Activated CD8-positive, alpha-beta memory T cell treated with anti-CD3 and anti-CD28 coated beads for 36 hours (primary cell): ENCODE results near the gene SLC10A2. TPM values are rescaled to one million over a fixed set of nuclear protein-coding genes. Genes with fewer than 3 reads are reported as not detected.

Experiments
- CTCF ChIA-PET: fragments of 350-600 bp; sonication (Branson Sonifier 250); formaldehyde crosslinking; loops from one replicate; lab custom pipeline; 2021; ENCODE audit warnings: antibody characterized with exemption; lab: Charles Lee
- POLR2A ChIA-PET: fragments of 350-600 bp; sonication (Branson Sonifier 250); formaldehyde crosslinking; loops from one replicate; lab custom pipeline; 2021; ENCODE audit warnings: antibody characterized with exemption; lab: Charles Lee
- total RNA-seq, 2 experiments: library from RNA; stranded (reverse); gene quantifications; one replicate each; pipeline ENCODE4 v1.2.3, GENCODE V29; 2021

The SLC10A2 gene
- total RNA-seq, 2 experiments from 2014 or later: not detected

DNA sequence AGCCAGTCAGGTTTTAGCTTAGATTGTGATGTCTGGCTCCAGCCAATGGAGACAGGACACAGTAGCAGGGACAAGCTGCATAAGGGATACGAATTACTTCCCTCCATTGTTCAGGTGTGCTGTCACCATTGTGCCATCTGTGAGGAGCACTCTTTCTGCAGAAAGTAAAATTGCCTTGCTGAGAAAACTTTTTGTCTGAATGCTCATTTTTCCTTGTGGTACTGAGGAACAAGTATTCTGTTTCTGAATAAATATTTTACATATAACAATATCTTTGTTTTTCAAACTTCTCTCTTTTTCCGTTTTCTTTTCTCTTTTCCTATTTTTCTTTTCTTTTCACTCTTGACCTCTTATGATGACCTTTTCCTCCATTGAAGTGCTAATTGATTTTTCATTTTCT is 10.2 kb downstream of the SLC10A2 start:
- CTCF ChIA-PET: no interaction called here
- POLR2A ChIA-PET: no interaction called here

DNA sequence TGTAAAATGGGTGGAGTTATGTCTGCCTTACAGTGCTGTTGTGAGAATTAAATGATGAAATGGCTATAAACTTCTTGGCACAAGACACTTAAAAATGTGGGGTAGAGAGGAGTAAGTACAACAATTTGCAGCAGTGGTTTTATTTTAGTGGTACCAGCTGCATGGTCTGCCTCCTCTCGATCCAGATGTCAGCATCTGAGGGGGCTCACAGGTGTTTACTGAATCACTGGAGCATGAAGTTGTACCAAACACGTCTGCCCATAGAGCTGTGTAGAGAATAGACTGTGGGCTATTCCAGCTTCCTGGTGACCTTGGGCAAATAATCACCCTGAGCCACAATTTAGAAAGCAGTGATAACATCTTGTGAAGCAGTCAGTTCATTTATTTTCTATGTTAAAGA is 11.1 kb downstream of the SLC10A2 start:
- CTCF ChIA-PET: no interaction called here
- POLR2A ChIA-PET: no interaction called here

DNA sequence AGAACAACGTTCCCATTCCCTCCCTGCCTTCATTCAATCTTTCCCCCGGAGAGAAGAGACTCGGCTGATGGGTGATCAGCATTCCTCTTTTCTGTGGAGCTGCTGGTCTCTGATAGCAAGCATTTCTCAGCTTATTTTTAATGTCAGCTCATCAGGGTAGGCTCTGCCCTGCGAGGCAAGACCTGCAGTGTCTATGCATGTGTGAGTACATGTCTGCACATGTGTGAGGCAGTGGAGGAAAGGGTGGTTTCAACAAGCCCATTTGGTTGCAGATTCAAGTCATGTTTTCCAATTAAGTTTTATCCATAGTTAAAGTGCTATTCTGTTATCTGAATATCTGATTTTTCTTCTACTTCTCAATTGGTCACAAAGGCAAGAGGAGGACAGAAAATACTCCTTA is 19.5 kb downstream of the SLC10A2 start:
- CTCF ChIA-PET: no interaction called here
- POLR2A ChIA-PET: no interaction called here

DNA sequence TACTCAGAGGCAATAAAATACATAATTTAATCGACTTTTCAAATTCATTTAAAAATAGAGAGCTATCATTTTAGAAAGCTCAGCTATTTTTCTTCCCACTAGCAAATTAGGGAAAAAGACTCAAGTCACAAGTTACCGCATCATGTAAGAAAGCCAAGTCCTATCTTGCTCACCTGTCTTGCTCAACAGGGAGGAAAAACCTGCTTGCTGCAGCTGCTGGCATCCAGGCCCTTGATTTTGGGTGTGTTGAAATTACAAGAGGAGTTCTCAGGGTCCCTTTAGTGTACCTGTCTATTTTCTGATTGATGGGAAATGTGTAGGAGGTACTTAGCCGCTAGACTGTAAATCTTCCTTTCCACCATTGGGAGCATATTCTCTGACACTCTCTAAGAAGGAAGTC is 22.2 kb downstream of the SLC10A2 start:
- POLR2A ChIA-PET: no interaction called here

DNA sequence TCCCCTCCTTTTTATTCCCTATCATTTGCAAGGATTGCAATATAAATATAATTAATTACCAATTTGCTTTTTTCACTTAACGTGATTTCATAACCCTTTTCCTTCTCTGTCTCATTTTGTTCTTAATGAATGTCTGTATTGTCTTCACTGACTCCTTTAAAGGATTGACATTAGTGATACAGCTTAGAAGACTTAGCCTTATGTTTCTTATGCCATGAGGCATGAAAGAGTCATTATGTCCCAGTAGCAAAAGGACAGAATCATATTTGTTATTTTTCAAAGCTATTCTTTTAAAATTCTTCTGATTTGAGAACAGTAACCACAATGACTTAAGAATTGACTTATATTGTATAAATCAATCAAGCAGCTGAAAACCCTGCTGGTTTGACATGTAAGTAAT is 26.2 kb downstream of the SLC10A2 start:
- ChIA-PET CTCF (no interaction called here), POLR2A (no interaction called here)

More for the DNA sequence above, 22.2 kb downstream of the SLC10A2 start:
- CTCF ChIA-PET: no interaction called here

DNA sequence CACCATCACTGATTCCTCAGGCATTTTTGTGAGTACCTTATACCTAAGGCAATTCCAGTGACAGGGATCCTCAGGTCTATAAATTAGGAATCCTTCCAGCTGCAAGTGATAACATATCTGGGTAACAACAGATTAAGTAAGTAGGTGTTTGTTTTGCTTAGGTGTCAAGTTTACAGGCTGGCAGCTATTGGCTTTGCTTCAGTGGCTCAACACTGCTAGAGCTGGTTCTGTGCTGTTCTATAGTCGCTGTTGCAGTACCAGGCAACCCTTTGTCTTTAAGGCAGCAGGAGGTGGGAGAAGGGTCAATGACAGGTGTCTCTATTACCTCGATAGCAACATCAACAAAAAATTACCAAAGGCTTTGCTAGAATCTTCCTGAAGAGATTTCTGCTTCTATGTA is 27.0 kb downstream of the SLC10A2 start:
- POLR2A ChIA-PET: no interaction called here
- CTCF ChIA-PET: no interaction called here

DNA sequence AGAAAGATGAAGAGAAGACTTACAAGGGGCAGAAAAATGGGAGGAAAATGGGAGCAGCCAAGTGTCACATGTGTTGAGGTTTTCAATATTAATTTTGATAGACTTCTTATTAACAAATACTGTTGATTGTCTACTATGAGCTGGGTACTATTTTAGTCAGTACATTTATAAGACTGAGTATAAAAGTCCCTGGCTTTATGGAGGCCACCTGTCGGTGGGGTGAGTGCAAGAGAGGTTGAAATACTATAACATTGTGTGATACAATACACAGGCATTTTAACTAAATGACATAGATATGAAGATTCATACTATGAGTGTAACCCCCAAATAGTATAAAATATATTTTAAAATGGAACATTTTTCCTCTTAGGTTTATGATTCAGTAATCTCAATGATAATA is 29.9 kb downstream of the SLC10A2 start:
- ChIA-PET CTCF (no interaction called here), POLR2A (no interaction called here)

DNA sequence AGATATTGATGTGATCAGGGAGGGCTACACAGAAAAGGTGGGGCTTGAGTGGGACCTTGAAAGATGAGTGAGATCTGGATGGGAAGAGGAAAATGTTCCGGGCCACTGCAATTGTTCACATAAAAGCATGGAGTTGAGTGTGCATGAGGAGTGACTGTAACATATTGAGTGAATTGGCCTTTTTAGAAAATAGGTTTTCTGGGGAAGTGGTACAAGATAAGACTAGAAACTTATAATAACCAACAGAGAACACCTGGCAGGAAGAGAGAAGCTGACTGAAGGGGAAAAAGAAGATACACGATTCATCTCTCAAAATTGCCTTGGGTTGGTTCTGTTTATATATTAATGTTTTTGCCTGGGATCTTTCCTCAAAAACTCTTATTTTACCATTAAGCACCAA is 32.2 kb downstream of the SLC10A2 start:
- POLR2A ChIA-PET: no interaction called here
- CTCF ChIA-PET: no interaction called here

DNA sequence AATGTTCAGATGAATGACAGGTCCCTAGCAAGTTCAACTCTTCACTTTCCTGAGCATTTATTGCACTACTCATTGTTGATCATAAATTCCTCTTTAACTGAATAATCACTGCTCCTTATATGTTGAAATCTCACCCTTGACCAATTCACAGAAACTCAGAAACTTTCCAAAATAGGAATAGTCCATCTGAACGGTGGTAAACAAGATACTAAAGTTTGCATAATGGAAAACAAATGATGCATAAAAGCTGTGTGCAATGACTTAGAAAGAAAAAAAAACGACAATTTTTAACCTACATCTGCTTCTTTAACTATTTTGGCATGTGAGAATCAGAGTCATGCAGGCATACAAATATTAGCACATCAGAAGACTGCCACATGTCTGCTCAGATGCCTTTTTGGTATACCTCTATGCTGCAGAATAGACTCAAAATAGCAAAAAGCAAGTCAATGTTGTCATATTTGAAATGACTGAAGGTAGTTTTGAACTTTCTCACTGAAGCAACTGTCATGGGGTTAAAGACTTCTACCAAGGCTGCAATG is 34.8 kb downstream of the SLC10A2 start:
- POLR2A ChIA-PET: no interaction called here
- CTCF ChIA-PET: no interaction called here

DNA sequence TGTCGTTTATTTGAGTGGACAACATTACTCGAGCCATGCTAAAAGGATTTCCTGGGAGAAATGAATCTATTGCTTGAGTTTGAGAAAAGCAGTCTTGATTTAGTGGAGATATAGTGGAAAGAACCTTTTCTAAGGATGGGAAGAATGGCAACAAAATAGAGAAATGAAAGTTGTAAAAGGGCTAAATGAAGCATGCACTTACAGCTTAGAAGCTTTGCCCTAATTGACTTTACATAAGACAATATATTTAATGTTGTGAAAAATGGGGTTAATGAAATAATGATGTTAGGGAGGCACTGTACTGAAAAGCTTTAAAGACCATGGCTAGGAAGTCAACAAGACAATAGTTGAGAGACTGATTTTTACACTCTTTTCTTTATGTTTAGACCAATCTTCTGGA is 35.4 kb downstream of the SLC10A2 start:
- POLR2A ChIA-PET: no interaction called here
- CTCF ChIA-PET: no interaction called here

DNA sequence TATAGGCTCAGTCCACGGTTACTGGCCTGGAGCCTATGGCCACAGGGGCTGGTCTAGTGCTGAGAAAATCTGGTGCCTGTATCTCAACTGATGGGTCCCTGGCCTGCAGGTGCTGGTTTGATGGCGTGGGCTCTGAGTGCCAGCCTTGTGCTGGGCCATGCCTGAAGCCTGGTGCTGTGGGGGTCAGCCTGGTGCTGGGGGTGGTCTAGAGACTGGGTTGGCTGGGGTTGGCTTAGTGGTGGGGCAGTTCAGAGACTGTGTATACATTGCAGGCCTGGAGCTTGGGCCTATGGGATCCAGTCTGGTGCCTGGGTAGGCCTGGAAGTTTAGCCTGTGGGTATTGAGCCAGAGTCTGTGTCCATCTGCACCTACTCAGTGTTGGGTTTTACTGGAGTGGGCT is 36.4 kb downstream of the SLC10A2 start:
- CTCF ChIA-PET: no interaction called here
- POLR2A ChIA-PET: no interaction called here

DNA sequence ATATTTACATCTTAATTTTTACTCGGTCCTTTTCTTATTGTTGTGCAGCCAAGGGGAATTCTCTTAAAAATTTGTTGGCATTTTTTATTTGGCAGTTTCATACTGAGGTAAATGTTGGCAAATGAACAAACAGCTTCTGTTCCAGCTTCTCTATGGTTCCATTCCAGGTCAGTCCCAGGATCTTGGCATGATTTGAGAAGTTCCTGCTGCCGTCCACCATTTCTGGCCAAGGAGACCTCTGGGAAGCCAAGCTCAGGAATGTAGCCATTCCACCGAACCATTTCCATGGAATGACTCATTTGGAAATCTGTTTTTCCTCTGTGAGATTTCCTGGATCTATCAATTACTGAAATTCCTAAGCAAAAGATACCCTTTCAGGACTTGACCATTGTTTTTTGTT is 43.9 kb downstream of the SLC10A2 start:
- POLR2A ChIA-PET: no interaction called here
- CTCF ChIA-PET: no interaction called here

DNA sequence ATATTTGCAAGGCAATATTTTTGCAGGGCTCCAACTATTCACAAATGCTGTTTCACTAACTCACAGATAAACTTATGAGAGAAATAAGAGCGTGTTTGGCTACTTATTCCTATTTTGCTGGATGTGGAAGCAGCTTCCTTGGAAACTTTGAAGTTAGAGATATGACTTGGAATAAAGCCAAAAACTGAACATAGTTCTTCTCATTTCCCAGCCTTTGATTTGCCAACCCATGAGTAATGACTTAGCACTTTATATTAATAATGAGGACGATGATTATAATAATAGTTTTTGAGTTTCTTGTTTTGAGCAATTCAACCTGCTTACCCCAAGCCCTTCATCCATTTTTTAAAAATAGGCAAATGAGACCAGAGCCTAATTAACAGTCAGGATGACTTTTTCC is 47.7 kb downstream of the SLC10A2 start:
- ChIA-PET CTCF (no interaction called here), POLR2A (no interaction called here)

DNA sequence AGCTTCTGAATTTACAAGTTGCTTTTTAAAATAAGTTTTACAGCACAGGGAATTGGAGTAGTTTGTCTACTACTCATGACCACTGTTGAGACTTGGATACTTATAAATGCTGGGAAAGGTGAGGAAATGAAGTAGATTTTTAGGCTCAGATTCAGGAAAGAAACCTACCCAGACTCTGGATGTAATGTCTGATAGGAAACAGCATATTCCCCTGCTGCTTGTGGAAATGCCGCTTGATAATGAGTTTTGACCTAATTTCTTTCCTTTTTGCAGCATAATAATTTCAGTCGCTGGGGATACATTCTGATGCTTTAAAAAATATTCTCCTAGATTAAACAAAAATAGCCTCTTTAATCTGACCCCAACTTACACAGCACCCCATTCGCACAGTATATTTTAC is 53.6 kb downstream of the SLC10A2 start:
- POLR2A ChIA-PET: no interaction called here
- CTCF ChIA-PET: no interaction called here

DNA sequence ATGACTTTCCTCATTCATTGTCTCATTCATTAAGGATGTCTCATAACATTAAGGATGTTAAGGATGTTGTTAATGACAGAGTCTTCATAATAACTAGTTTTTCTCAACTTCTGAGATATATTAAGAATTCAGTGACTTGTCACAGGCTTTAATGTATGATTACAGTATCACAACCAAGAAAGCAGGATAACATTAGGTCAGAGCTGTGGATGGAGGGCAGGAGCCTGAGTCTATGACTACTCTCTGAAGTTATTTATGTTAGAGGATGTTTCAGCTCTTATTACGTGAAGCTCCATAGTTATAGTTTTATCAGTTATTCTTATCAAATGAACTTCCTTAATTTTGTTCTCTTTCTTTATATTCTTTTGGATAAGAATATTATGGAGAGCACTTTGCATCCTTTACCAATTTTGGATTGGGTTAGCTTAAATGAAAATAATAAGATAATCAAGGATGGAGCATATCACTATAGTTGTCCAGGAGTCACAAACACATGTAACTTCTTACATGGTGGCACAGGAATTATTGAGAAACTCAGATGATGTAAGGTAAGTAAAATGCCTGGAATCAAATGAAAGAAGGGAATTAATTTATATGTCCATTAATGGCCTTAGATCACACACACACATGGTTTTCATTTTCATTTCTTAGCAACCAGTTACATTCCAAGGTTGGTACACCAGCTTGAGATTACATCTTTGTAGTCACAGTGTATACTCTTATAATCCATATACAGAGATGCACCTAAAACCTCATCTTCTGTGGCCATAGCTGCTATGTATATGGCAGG is 57.0 kb downstream of the SLC10A2 start:
- ChIA-PET CTCF (no interaction called here), POLR2A (no interaction called here)

DNA sequence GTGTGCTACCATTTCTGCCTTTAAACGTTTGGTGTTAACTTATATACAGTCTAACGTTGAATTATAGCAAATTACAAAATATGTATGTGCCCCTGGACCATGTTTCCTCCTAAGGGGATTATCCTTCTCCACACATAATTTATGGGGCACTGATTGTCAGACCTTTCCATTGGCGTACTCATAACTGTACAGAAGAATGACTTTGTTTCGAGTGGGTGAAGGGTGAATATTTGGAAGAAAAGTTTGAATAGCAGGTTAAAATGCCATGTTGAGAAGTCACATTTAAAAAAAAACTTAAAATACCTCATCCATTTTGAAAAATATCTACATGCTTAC is 58.8 kb downstream of the SLC10A2 start:
- ChIA-PET POLR2A (no interaction called here), CTCF (no interaction called here)

DNA sequence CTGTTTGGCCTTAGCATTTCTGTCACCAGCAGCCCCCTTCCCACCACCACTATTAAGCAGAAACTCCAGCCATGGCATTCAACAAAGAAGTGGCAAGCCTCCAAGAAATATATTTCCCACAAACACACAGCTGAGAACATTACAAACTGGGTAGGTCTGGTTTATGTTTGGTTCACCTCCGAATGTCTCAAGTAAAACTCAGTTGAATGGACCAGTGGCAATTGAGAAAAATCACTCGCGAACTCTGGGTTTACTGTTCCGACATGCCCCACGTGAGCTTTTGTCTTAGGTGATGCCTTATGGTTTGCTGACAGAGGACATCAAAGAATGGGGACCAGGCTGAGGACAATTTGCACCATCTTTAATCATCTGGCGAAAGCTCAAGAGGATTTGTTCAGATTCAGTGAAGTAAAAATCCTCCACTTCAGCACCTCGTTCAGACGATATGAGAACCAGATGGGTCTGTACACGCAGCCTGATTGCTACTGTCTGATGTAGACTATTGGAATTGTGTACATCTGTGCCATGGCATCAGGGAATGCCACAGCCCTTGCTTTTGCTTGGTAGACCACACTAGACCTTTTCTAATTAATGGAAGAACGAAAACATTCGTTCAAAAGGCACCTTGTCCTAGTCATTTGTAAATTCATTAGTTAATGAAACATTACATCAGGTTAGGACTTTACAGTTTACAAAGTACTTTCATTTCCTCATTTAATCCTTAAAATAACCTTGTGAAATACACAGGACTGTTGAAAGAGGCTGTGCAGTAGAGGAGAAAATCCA is 59.4 kb downstream of the SLC10A2 start:
- ChIA-PET POLR2A (no interaction called here), CTCF (no interaction called here)

DNA sequence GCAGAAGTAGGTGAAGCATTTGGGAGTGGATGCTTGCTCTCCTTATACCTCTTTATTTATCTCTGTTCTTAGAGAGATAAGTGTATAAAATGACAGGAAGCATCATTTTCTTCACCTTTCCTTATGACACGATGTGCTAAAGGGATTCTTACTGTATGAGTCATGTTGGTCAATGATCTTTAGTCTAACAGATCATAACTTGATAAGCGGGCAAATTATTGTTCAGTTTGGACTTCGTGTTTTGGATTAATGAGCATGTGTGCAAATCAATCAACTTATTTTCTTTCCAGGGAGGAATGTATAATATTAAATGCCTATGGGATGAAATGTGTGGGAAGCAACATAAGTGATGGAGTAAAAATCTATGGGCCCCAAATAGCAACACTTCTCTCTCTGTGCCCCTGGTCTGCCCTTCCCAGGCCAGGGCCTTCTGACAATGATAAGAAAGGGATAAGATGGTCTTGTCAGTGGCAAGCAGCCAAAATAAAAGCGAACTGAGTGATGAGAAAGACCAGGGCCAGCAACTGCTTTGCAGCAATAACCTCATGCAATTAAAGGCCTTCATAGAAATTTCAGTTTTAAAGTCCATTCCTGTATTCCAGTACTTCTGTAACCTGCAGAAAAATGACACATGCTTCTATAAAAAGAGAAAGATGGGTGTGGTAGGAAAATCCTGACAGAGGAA is 61.4 kb downstream of the SLC10A2 start:
- CTCF ChIA-PET: no interaction called here
- POLR2A ChIA-PET: no interaction called here

DNA sequence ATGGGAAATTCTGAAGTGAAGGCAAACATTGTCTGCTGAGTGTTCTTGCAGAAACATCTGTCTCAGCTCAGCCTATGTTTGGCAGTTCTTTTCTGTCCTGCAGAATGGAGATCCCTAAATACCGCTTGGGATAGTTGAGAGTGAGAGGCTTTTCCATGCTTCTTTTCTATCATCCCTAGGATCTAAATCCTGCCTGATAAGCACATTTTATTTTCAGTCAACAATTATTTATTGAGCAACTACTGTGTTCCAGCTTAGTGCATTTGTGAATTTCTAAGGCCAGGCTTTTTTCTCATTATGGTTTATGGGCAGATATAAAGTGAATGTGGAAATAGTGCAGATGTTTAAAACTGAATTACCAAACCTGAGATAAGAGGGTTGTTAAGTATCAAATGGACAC is 62.6 kb downstream of the SLC10A2 start:
- ChIA-PET POLR2A (no interaction called here), CTCF (no interaction called here)

DNA sequence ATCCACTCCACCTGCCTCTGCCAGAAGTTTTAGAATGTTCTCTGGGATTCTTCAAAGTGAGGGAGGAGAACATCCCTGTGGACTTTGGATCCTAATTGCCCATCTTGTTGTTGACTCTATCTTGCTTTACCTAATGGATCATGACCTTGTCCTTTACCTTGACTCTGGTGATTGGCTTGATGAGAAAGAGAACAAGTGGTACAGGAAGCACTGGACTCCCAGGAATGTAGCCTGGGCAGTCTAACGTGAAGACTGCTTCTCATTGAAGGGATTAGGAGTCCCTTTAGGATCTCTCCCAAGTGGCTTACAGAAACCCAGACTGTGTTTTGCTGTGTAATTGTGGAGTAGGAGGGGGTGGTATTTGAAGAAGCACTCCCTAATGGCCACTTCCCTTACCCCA is 63.9 kb downstream of the SLC10A2 start:
- ChIA-PET POLR2A (no interaction called here), CTCF (no interaction called here)
